ACHN (cell line): ENCODE results near the gene S100A12.

ENCODE experiments used
- DNase-seq: peaks from one replicate; pipeline ENCODE4 v3.0.0-alpha.2; 2015
- in situ Hi-C: cut with HindIII; loops from 2 replicates; pipeline ENCODE4 v1.10.0; 2017; ENCODE audit warnings: low sequenced_read_pairs, low pct_ligation_motif_present, low pct_unique_long_range_greater_than_20kb

Gene S100A12

DNA sequence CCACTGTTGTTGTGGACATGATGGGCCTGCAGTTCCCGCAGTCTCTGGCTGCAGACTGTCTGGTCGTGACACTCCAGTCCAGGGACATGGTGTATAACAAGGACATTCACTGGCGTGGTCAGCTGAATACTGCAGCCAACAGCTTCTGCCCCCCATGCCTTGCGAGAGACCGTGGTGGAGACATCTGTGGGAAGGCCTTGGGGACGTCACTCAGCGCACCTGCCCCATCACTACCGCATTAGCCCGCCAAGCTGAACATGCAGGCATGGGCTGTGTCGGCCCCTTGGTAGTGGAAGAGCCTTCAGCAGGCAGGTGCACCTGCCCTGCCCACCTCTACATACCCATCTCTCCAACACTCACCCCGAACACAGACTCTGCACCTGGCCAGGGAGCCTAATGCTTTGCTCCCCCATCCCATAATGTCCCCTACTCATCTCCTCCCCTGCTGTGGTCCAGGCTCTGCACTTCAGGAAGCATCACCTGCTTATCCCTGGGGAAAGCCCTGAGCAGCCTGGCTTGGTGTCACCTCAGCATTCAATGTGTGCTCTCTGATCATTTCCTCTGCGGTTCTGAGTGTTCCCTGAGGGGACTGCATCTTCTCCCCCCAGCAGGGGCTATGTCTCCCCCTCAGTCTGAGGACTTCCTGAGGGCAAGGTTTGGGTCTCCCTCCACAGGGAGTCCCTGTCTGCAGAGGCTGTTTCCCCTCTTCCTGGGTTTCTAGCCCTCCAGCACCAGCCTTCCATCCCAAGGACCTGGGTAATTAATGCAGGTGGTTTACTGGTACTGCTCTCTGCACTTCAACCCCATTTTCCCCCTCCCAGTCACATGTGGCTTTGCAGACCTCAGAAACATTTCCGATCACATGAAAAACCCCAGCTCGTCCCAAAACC, 30.0 kb downstream of the S100A12 start:
- in situ Hi-C loops, result no loop called here
- DNase-seq, result no peak

DNA sequence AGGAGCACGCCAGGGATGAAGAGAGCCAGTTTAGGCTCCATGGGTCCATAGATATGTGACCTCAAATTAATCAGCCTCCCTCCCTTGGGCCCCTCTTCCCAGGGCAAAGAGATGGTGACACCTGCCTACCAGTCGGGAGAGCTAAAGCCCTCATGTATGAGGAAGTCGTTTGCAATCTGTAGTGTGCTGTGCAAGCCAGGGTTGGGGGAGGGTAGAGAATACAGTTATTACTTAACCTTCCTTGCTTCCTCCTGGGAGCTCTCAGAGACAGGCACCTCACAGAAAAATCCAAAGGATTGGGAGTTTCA, 30.7 kb downstream of the S100A12 start:
- in situ Hi-C loops, result no loop called here
- DNase-seq, result no peak

DNA sequence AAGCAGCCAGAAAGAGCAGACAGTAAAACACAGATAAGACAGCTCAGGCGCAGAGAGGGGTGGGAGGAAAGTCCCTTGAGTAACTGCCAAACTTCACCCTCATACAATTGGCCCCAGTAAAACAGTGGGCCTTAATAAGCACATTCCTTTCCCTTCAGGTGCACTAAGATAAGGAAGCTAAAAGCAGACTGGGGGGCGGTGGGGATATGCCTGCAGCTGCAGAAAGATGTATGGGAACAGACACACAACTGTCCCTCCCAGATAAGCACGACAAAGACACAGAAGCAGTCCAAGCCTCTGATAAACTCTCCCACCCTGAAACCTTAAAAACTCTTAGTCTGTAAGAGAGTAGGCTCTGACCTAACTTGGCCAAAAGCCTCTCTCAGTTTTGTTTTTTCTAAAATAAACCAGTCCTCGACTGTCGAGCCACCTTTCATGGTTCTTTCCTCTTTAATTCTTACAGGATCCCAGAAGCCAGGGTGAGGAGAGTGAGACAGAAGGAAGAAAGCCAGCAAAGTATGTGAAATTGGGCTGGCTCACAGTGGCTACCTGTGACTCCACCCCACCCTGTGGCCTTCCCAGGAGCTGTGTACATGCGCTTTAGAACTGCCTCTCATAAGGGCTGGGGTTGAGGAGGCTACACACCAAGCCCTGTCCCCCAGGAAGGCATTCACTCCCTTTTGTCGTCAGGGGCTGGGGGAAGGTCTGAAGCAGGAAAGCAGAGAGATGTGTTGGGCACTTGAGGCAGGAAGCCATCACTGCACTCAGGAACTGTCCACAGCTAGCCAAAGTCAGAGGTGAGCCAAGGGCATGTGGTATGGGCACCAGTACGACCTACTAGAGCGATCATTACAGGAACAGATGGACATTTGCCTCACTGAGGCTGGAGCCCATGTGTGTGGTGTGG, 31.4 kb downstream of the S100A12 start:
- DNase-seq, result no peak

DNA sequence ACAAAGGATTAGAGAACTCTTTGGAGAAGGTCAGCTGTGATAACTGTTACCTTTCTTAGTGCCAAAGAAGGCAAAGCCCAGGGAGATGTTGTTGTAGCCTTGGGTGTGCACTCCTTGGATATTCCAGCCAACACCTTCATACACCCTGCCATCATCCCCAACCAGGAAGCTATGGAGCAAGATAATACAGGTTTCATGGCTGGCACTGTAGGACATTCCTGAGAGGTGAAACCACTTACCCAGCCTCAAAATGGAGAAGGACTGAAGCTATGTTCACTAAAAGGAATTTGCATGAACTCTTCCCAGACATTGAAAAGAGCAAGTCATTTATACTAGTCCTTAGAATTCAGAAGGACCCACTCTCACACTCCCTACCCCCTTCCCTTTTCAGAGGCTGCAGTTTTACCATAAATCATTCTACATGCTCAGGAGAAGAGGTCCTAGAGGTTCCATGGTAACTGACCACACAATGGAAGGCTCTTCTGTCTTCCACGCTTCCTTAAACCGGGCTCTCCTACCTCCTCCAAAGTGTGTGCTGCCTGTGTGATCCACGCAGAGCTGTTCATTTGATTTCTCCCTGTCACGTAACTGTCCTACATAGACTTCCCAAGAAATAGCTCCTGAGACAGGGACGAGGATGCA, 32.3 kb downstream of the S100A12 start:
- no peak for DNase-seq
- in situ Hi-C loops, result no loop called here

More for the DNA sequence above, 31.4 kb downstream of the S100A12 start:
- in situ Hi-C loops, result no loop called here

DNA sequence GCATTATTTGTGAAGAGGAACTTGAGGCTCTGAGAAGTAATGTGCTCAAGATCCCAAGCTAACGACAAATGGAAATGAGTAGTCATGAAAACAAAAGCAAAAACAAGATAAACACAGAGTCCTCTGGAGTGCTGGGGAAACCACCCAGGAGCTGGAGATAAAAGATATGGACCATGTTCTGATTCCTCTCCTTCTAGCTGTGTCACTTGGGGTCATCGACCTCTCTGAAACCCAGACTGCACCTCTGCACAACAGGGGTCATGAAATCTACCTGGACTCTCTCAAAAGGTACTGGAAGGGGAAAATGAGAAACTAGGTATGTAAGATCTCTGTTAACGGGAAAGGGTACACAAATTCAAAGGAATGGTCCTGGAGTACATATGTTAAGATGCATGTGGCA, 33.2 kb downstream of the S100A12 start:
- in situ Hi-C loops, result no loop called here
- DNase-seq, result no peak

DNA sequence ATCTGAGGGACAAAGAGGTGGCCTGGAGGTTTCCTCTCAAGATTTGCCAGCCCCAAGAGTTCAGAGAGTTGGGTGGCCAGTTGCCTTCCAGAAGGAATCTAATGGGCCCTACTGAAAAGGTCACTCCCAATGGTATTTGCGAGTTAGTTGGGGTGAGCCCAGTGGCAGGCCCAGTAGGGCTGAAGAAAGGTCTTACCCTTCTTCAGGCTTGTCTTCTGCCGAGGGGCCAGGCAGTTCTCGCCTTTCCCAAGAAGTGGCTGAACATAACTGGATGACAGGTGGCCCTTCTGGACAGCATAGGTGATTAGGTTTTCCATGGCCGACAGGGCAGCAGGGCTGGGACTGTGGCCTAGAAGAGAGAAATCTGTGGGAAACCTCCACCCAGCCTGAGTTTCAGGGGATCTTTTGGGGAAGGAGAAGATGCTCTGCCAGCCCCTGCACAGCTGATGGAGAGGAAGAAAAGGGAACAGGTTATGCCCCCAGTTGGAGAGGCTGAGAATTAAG, 33.9 kb downstream of the S100A12 start:
- in situ Hi-C loops, result no loop called here
- no peak for DNase-seq

DNA sequence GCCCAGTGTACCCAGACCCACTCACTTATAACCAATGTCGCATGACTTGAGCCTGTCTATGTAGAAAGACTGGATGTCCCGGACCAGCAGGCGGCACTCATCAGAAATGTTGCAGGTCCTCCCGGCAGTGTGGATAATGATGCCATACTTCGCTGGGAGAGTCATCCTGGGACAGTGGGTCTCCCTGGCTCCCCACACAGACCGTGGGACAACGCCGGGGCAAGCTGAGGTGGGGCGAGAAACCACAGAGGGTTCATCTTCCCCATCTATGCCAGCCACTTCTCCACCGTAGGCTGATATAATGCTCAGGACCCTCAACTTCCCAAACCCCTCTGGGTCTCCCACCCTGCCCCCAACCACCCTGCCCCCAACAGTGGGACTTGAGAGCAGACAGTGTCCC, 35.1 kb downstream of the S100A12 start:
- in situ Hi-C loops, result no loop called here
- DNase-seq, result no peak

DNA sequence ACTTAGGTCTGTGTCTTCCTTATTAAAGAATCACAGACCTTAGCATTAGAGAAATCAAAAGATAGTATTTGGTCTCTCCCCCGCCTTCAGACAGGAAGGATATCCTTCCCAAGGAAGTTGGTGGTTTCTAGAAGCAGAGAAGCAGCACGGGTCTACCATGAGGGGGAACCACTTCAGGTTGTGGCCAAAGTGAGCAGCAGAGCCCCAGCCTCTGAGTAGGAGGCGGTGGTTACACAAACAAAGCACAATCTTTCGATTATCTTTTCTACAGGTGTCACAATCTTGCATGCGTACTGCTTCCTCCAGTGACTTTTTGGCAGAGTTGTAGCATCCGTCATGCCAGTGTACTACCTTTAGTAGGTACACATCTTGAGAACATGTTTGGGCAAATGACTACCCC, 35.6 kb downstream of the S100A12 start:
- no peak for DNase-seq
- in situ Hi-C loops, result no loop called here

DNA sequence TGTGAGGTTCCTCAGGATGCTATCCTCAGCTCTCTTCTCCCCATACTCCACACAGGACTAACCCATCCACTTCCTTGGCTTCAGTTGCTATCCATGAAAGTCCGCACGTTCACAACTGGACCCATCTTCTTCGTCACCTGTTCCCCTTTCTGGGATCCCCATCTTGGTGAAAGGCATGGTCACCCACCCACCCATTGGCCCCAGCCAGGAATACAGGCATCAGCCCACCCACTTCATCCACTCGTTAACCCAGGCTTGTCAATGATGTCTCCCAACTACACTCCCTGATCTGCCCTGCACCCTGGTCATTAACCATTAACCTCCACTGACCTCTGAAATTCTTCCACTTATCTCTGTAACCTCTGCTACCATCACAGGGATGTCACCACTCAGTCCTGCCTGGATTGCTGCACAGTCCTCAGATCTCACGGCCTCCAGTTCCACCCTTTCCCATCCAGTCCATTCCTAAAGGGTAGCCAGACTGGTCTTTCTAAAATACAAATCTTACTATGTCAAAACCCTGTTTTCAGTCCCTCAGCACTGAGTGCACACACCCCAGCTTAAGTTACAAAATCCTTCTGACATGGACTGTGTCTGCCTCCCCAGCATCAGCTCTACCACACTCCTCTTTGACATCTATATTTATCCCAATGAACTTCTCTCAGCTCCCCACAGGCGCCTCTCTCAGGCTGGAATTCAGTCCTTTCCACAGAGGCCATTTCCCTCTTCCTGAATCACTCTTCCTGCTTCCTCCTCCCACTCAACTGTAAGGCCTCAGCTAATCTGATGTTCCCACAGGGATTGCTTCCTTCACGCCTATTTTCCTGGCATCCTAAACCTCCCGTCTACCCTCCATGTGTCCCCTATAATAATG, 37.2 kb downstream of the S100A12 start:
- no peak for DNase-seq
- in situ Hi-C loops, result no loop called here

DNA sequence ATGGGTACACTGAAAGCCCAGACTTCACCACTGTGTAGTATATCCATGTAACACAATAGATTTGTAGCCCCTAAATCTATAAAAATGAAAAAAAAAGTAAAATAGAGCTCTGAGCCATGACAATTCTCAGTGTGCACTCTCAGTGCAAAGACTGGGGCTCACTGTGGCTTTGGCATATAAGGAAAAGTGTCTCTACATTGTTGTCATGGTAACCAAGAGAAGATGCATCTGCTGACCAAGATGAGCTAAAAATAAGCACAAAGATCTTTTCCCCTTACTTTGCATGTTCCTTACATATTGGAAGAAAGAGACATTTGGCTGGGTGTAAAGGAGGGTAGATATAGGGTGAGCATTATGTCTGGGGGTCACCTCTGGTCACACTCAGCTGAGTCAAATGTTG, 38.8 kb downstream of the S100A12 start:
- in situ Hi-C loops, result no loop called here

DNA sequence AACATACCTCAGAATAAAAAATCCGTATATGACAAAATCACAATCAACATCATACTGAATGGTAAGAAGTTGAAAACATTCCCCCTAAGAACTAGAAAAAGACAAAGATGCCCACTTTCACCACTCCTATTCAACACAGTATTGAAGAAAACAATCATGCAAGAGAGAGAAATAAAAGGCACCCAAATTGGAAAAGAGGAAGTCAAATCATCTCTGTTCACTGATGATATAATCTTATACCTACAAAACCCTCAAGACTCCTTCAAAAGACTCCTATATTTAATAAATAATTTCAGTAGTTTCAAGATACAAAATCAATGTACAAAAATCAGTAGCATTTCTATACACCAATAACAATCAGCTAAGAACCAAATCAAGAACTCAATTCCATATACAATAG, 41.5 kb downstream of the S100A12 start:
- DNase-seq, result no peak
- in situ Hi-C loops, result no loop called here

More for the DNA sequence above, 38.8 kb downstream of the S100A12 start:
- DNase-seq, result no peak

DNA sequence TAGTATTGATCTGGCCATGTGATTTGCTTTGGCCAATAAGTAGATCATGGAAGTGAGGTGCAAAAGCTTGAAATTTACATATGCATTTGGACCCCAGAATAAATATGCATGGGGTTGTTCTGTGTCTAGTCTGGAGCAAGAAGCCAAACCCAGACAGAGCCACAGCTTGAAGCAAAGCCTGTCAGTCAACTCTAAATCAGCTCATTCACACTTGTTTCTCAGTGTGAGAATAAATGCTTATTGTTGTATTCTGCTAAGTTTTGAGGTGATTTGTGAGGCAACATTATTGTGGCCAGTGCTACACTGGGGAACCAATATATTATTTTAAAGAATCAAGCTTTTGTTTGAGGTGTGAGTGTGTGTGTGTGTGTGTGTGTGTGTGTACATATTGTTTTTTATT, 50.5 kb downstream of the S100A12 start:
- in situ Hi-C loops, result no loop called here
- no peak for DNase-seq
